ENCODE results near the gene LUC7L3. TPM values are rescaled to one million over a fixed set of nuclear protein-coding genes. Genes with fewer than 3 reads are reported as not detected.
A peak's percentile ranks its signal among the peaks of the same experiment; 100 is the strongest.
"Not testable (repeated sequence)": the region's sequence is repeated elsewhere in the genome, so short reads cannot be mapped to it uniquely, and the experiment has no call there.

Gene LUC7L3
- total RNA-seq, 1 donor from 2014 or later, result 229 TPM

GRCh38 chr17:50798424-50799288 lies 79.3 kb downstream of the LUC7L3 start:
- intact Hi-C loops (cut with DNase I), result no loop called here
- ATAC-seq (peak; percentile 27), DNase-seq (ENCODE audit: low spot score) (no peak)

- DNase-seq (ENCODE audit: low spot score) (no peak), ATAC-seq (no peak)
- intact Hi-C loops (cut with DNase I), result no loop called here
Measured at GRCh38 chr17:50799582-50799981, 80.2 kb downstream of the LUC7L3 start.

- intact Hi-C loops (cut with DNase I), result no loop called here
- DNase-seq (ENCODE audit: low spot score) (no peak), ATAC-seq (no peak)
Measured at GRCh38 chr17:50800196-50800700, 80.8 kb downstream of the LUC7L3 start.

GRCh38 chr17:50802609-50803571 lies 83.5 kb downstream of the LUC7L3 start:
- no peak for DNase-seq (ENCODE audit: low spot score)
- intact Hi-C loops (cut with DNase I), result no loop called here
- ATAC-seq, result no peak

- intact Hi-C loops (cut with DNase I), result no loop called here
- ATAC-seq (no peak), DNase-seq (ENCODE audit: low spot score) (no peak)
Measured at GRCh38 chr17:50803676-50804075, 84.3 kb downstream of the LUC7L3 start.

- ATAC-seq; DNase-seq (ENCODE audit: low spot score); intact Hi-C loops (cut with DNase I): not testable (repeated sequence)
Measured at GRCh38 chr17:50804749-50805475, 85.5 kb downstream of the LUC7L3 start.

- ATAC-seq (no peak), DNase-seq (ENCODE audit: low spot score) (no peak)
- intact Hi-C loops (cut with DNase I), result no loop called here
Measured at GRCh38 chr17:50805486-50805885, 86.1 kb downstream of the LUC7L3 start.

Small RNAs within 50 kb of the gene (microRNA-seq; reads per million reads assigned to microRNA genes)
- not detected for gene MIR8059

Other genes with a start within 250 kb of the LUC7L3 start
- 33.3 TPM for gene RSAD1, start 240.7 kb upstream of the LUC7L3 start, total RNA-seq
- 3.3 TPM for gene MYCBPAP, start 211.2 kb upstream of the LUC7L3 start, total RNA-seq
- gene EPN3, start 186.9 kb upstream of the LUC7L3 start, total RNA-seq, result 0.27 TPM
- gene SPATA20, start 172.4 kb upstream of the LUC7L3 start, total RNA-seq, result 37.5 TPM
- gene CACNA1G, start 158.9 kb upstream of the LUC7L3 start, total RNA-seq, result 0.36 TPM
- 5.4 TPM for gene ABCC3, start 84.7 kb upstream of the LUC7L3 start, total RNA-seq
- gene ANKRD40, start 11.7 kb upstream of the LUC7L3 start, total RNA-seq, result 106 TPM
- gene ANKRD40CL, start 47.9 kb downstream of the LUC7L3 start, total RNA-seq, result not detected
- 2.0 TPM for gene WFIKKN2, start 116.0 kb downstream of the LUC7L3 start, total RNA-seq
- gene TOB1, start 146.8 kb downstream of the LUC7L3 start, total RNA-seq, result 114 TPM